Caco-2 (cell line): ENCODE results near the gene TNS1. TPM values are rescaled to one million over a fixed set of nuclear protein-coding genes. Genes with fewer than 3 reads are reported as not detected.

Experiments
- BruUV-seq: library from RNA; stranded (reverse); fragments of 400-500 nt; replicated peaks from 2 replicates; lab custom pipeline; 2021; lab: Mats Ljungman, UMichigan
- CTCF ChIA-PET: fragments of 300-600 bp; sonication (Branson Sonifier 250); formaldehyde crosslinking; loops from one replicate; lab custom pipeline; 2022; ENCODE audit warnings: antibody characterized with exemption; lab: Charles Lee
- POLR2A ChIA-PET: fragments of 300-600 bp; sonication (Branson Sonifier 250); formaldehyde crosslinking; loops from one replicate; lab custom pipeline; 2022; ENCODE audit warnings: antibody characterized with exemption; lab: Charles Lee
- DNase-seq, 2 experiments: peaks; one replicate each; pipeline versions ENCODE4 v3.0.0 to v3.0.0-alpha.2; 2020 to 2022
- H3K27me3 ChIP-seq: replicated peaks from 2 replicates; pipeline ENCODE4 v1.6.0; 2011; ENCODE audit warnings: low read length; ENCODE audit not compliant: control insufficient read depth, insufficient read depth
- H3K36me3 ChIP-seq: 2 replicates; pipeline ENCODE4 v1.5.1; 2011; ENCODE audit warnings: low read length; ENCODE audit not compliant: control insufficient read depth, insufficient read depth
- H3K4me1 ChIP-seq: fragments of 250-450 bp; sonication (Bioruptor Pico); 2 replicates; pipeline ENCODE4 v1.5.1; 2020; ENCODE audit warnings: mild to moderate bottlenecking
- H3K4me3 ChIP-seq: 2 replicates; pipeline ENCODE4 v1.5.1; 2011; ENCODE audit warnings: low read depth, mild to moderate bottlenecking, control low read depth, low read length
- H3K9me3 ChIP-seq: fragments of 250-450 bp; sonication (Bioruptor Pico); 2 replicates; pipeline ENCODE4 v1.5.1; 2020; ENCODE audit warnings: mild to moderate bottlenecking, moderate library complexity
- H3K27ac Mint-ChIP-seq: one replicate; pipeline ENCODE4 v1.8.0; 2022; ENCODE audit warnings: mixed read lengths; ENCODE audit not compliant: unreplicated experiment
- H3K27me3 Mint-ChIP-seq: one replicate; pipeline ENCODE4 v1.8.0; 2022; ENCODE audit warnings: mixed read lengths; ENCODE audit not compliant: insufficient read depth, unreplicated experiment
- H3K36me3 Mint-ChIP-seq: one replicate; pipeline ENCODE4 v1.8.0; 2022; ENCODE audit warnings: mild to moderate bottlenecking, mixed read lengths; ENCODE audit not compliant: insufficient read depth, unreplicated experiment
- H3K4me1 Mint-ChIP-seq: one replicate; pipeline ENCODE4 v1.8.0; 2022; ENCODE audit warnings: low read depth, mixed read lengths; ENCODE audit not compliant: unreplicated experiment
- H3K4me3 Mint-ChIP-seq: one replicate; pipeline ENCODE4 v1.8.0; 2022; ENCODE audit warnings: mild to moderate bottlenecking, moderate library complexity, mixed read lengths; ENCODE audit not compliant: unreplicated experiment
- H3K9me3 Mint-ChIP-seq: one replicate; pipeline ENCODE4 v1.8.0; 2022; ENCODE audit warnings: mixed read lengths; ENCODE audit not compliant: unreplicated experiment
- CTCF ChIP-seq, 2 experiments: fragments of 200-600 bp in 1 of 2; IDR thresholded peaks; 1 replicate in 1 of 2; 2 replicates in 1 of 2; pipeline versions ENCODE4 v1.5.1 to v1.8.0; 2011 to 2022; ENCODE audit warnings: antibody characterized with exemption in 1 of 2, control low read depth in 1 of 2, inconsistent platforms in 1 of 2, low read depth in 1 of 2, low read length in 1 of 2, mild to moderate bottlenecking in 1 of 2, moderate library complexity in 1 of 2; ENCODE audit not compliant: insufficient read depth in 1 of 2, severe bottlenecking in 1 of 2, unreplicated experiment in 1 of 2
- intact Hi-C: fragments of 100-400 bp; cut with micrococcal nuclease; formaldehyde crosslinking; loops from one replicate; pipeline ENCODE4 v1.10.0; 2022; ENCODE audit not compliant: unreplicated experiment
- total RNA-seq: library from RNA; stranded (reverse); gene quantifications from 2 replicates; pipeline ENCODE4 v1.2.3, GENCODE V29; 2022

Gene TNS1
- total RNA-seq, 1 experiment from 2014 or later, result 16.1 TPM

DNA sequence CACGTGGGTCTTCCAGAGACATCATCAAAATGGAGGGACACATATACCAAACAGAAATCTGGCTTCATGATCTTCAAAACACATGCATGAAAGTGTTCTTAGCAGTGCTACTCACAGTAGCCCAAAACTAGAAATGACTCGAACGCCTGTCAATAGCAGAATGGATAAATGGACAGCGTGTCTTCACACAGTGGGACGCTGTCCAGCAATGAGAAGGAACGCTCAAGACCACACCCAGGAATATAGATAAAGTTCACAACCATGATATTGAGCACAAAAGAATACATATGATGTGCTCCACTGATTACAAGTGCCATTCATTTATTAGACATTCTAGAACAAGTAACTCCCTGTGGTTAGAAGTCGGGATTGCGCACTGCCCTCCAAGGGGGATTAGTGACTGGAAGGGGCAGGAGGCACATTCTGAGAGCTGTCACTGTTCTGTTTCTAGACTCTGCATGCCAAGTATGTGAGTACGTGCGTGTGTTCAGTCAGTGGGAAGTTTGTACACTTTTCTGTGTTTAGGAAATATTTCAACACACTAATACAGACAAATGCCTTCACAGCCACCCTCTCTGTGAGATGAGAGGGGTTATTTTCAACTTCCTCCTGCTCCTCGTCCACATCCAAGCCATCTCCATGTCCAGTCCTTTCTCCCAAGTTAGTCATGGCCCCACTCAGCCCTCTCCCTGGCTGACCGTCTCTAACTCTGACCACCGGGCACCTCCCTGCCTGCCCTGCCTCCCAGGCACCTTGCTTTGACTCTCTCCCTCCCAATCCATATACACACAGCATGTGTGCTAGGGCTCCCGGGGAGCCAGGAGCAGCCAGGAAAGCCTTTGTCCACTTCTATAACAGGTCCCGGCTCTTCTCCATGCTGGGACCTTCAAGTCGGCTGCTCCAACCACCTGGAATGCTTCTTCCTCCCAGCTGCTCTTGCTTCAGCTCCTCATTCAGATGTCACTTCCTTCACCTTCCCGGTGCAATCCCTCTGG, 26.9 kb upstream of the TNS1 start:
- intact Hi-C loops, result no loop called here
- Histone ChIP-seq H3K27me3 (no peaks in the 10 kb centered on the region), H3K9me3 (no peaks in the 10 kb centered on the region), H3K36me3 (no peaks in the 10 kb centered on the region), H3K4me3 (no peak overlapping the region), H3K4me1 (0 out of 2 replicates have a peak, but pooled peaks cover 3% of the 10 kb centered on the region)
- BruUV-seq, result no TSS peak
- TF ChIP-seq CTCF (IDR thresholded peaks at IDR 0.05; ENCODE audit: insufficient read depth in 1 of 2, low read depth in 1 of 2, low read length in 1 of 2, severe bottlenecking in 1 of 2, unreplicated experiment in 1 of 2), result no peak
- DNase-seq, result peak in 1 of 2 experiments; percentile 12
- Mint-ChIP-seq H3K4me1 (no peaks in the 10 kb centered on the region), H3K4me3 (no peak overlapping the region), H3K27ac (no peak overlapping the region), H3K9me3 (no peaks in the 10 kb centered on the region), H3K27me3 (no peaks in the 10 kb centered on the region), H3K36me3 (no peaks in the 10 kb centered on the region)
- ChIA-PET POLR2A (no interaction called here), CTCF (interaction anchor here (0.7 kb wide), 1 partner anchor 244 kb away, joined by 4 read pairs; no protein-coding TSS in a partner anchor)

DNA sequence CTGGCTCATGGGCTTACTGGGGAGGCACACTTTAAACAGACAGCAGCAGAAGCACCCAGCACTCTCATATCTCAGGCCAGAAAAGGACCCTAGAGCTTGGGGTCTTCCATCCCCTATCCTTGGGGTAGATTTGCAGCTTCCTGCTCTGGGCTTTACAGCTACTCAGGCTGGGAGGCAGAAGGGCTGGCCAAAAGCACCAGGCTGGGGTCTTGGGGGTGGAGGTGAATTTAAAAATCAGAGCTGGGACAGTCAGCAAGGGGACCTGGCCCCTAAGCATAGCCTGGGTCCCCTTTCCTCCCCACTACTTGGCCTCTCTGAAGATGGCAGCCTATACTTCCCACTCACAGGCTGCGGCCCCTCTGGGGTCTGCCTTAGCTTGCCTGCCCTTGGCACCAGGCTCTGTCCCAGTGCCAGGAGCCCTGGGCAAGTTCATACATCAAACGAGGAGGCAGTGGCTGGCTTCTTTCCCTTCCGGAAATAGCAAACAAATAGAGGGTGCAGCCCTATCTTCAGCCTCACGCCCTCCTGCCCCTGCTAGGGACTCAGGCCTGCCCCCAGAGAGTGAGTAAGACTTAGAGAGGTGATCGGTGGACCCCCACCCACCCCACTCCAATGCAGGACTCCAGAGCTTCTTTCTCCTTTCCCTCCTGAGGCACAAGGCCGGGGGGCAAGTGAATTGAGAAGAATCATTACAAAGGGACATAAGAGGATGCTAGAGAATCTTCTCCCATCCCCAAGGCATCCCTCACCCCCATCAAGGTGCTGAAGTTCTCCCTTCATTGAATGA, 26.0 kb upstream of the TNS1 start:
- Histone ChIP-seq H3K36me3 (no peaks in the 10 kb centered on the region), H3K4me3 (no peak overlapping the region), H3K9me3 (no peaks in the 10 kb centered on the region), H3K4me1 (no peaks in the 10 kb centered on the region), H3K27me3 (no peaks in the 10 kb centered on the region)
- Mint-ChIP-seq H3K9me3 (no peaks in the 10 kb centered on the region), H3K4me1 (no peaks in the 10 kb centered on the region), H3K27me3 (no peaks in the 10 kb centered on the region), H3K27ac (no peak overlapping the region), H3K4me3 (no peak overlapping the region), H3K36me3 (no peaks in the 10 kb centered on the region)
- peak in 1 of 2 experiments; percentile 15 for DNase-seq
- BruUV-seq, result no TSS peak
- POLR2A ChIA-PET, result no interaction called here
- intact Hi-C loops, result no loop called here
- CTCF ChIA-PET, result no interaction called here
- no peak for TF ChIP-seq CTCF (IDR thresholded peaks at IDR 0.05; ENCODE audit: insufficient read depth in 1 of 2, low read depth in 1 of 2, low read length in 1 of 2, severe bottlenecking in 1 of 2, unreplicated experiment in 1 of 2)

GRCh38 chr2:218028189-218028495, 25.3 kb upstream of the TNS1 start:
- POLR2A ChIA-PET, result no interaction called here
- H3K27me3 ChIP-seq, result no peaks in the 10 kb centered on the region
- H3K9me3 ChIP-seq, result no peaks in the 10 kb centered on the region
- no peaks in the 10 kb centered on the region for H3K9me3 Mint-ChIP-seq
- no peak for TF ChIP-seq CTCF (IDR thresholded peaks at IDR 0.05; ENCODE audit: insufficient read depth in 1 of 2, low read depth in 1 of 2, low read length in 1 of 2, severe bottlenecking in 1 of 2, unreplicated experiment in 1 of 2)
- no TSS peak for BruUV-seq
- intact Hi-C loops, result no loop called here
- H3K36me3 Mint-ChIP-seq, result no peaks in the 10 kb centered on the region
- H3K4me3 Mint-ChIP-seq, result no peak overlapping the region
- H3K27ac Mint-ChIP-seq, result no peak overlapping the region
- peak in 1 of 2 experiments; percentile 13 for DNase-seq
- no peaks in the 10 kb centered on the region for H3K27me3 Mint-ChIP-seq
- no peaks in the 10 kb centered on the region for H3K4me1 Mint-ChIP-seq
- H3K4me3 ChIP-seq, result no peak overlapping the region
- no peaks in the 10 kb centered on the region for H3K36me3 ChIP-seq
- no peaks in the 10 kb centered on the region for H3K4me1 ChIP-seq
- CTCF ChIA-PET, result no interaction called here
